Measurements from ENCODE around the gene CETN1.

Gene CETN1

DNA sequence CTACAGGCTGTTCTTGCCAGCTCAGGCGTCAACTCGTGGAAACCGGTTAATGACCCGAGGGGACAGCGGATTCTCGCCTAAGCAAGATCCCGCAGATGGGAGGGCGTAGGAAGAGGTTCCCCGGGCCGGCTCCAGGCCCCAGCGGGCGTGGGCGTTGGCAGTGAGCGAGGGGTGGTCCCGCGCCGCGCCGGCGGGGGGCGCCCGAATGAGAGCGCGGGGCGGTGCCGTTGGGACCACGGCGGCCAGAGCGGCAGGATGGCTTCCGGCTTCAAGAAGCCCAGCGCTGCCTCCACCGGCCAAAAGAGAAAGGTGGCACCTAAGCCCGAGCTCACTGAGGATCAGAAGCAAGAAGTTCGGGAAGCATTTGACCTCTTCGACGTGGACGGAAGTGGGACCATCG is at the start of gene CETN1:
CETN1 (plus strand) TSS at position 227 of the 400 bp plus-strand sequence; CDS start at position 256, 29 bp downstream.
- in situ Hi-C loops (cut with MboI; ENCODE audit: low pct_unique_long_range_greater_than_20kb, low sequenced_read_pairs), result no loop called here
- DNase-seq, result no peak

GRCh38 chr18:532018-532417 is 48.2 kb upstream of the CETN1 start:
- in situ Hi-C loops (cut with MboI; ENCODE audit: low pct_unique_long_range_greater_than_20kb, low sequenced_read_pairs), result no loop called here
- DNase-seq, result no peak

DNA sequence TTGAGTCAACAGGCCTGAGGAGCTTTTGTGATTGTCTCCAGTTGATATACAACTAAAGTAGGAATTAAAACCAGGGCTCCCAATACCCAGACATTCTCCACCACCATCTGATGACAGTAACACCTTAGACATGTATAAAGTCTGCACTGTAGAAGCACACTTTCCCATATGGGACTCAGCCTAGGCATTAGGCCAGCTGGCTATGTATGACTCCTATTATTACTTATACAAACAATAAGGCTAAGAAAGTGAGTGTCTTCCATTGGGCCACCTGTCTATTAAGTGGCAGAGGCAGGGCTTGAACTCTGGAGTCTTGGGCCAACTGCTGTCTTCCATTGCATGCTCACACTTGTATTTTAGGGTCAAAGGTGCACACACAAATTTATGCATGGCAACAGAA is 47.5 kb upstream of the CETN1 start:
- DNase-seq, result no peak
- in situ Hi-C loops (cut with MboI; ENCODE audit: low pct_unique_long_range_greater_than_20kb, low sequenced_read_pairs), result no loop called here

DNA sequence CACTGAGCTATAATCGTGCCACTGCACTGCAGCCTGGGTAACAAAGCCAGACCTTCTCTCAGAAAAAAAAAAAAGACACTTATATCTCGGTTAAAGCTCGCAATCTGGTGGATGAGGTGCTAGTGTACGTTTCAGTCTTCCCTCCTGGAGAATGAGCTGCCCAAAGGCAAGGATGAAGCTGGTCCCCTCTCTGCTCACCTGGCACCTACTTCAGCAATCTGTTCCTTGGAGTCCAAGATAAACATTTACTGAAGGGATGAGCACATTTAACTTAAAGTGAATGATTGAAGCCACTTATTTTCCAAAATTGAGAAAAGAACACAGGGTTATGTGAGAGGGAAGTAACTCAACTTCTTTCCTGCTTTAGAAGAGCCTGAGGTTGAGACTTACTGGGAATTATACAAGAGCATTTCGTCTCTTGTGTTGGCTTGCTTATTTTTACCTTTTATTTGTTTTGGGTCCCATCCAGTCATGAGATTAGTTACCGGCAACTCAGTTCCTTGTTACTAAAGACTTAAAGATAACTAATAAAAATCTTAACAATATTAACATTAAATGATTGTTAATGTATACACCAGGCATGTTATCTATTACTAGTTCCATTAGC is 46.1 kb upstream of the CETN1 start:
- DNase-seq, result no peak
- in situ Hi-C loops (cut with MboI; ENCODE audit: low pct_unique_long_range_greater_than_20kb, low sequenced_read_pairs), result no loop called here

DNA sequence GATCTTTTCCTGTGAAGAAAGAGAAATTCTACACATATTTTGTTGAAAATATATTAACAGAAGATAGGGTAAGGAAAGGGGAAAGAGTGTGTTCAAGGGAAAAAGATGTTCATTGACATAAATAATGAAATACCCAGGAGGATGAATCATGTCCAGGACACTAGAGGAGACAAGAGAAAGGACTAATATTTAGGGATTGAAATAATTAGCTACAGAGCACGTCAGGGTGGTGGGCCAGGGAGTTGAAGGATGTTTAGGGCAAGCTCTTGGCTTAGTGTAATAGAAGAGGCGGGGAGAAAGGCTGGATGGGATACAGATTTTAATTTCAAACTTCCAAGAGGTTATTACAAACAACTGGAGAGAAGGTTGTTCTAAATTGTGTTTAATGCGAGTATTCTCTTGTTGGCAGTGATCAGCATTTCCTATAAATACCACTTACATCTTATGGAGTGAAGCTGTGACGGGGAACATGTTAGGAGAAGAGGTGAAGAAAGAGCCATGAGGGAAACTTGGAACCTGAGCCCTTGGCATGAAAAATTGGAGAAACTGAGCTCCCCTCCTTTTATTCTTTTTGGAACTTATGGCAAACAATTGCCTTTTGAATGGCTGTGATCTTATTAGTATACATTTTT is 36.6 kb upstream of the CETN1 start:
- in situ Hi-C loops (cut with MboI; ENCODE audit: low pct_unique_long_range_greater_than_20kb, low sequenced_read_pairs), result no loop called here
- DNase-seq, result no peak

DNA sequence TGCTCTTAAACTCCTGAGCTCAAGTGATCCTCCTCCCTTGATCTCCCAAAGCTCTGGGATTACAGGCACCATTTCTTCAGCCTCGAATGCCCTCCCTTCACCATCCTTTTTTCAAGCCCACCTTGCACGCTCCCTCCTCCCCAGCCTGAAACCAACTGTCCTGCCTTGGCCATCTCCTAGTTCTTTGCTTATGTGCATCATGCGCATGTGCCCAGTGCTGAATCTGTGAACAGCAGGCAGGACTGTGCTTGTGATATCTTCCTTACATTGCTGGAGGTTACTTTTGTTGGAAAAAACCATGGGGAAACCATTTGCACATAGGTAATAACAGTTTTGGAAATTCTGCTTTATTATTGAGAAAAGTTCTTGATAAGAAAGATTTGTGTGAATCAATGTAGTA is 30.2 kb upstream of the CETN1 start:
- in situ Hi-C loops (cut with MboI; ENCODE audit: low pct_unique_long_range_greater_than_20kb, low sequenced_read_pairs), result no loop called here

DNA sequence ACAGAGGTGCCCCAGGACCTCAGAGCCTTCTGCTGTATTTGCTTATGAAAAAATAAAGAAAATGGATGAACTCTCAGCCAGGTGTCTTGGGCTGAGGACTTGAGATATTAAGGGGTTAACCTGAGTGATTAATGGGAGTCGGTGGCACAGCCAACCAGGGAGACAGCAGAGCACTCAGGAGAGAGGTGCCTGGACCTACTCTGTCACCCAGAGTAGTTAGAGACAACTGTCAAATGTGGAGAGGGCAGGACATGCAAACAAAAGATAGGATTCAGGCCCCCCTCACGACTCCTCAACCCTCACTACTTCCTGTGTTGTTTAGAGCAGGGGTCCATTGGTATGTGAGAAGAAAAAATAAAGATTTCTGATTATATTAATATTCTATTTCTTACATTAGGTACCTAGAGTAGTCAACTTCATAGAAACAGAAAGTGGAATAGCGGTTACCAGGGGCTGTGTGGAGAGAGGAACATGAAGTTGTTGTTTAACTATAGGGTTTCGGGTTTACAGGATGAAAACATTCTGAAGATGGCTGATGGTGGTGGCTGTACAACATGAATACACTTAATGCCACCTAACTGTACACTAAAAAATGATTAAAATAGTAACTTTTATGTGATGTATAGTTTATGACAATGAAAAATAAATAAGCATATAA is 28.6 kb upstream of the CETN1 start:
- in situ Hi-C loops (cut with MboI; ENCODE audit: low pct_unique_long_range_greater_than_20kb, low sequenced_read_pairs), result no loop called here
- no peak for DNase-seq

More for the DNA sequence above, 30.2 kb upstream of the CETN1 start:
- no peak for DNase-seq

- in situ Hi-C loops (cut with MboI; ENCODE audit: low pct_unique_long_range_greater_than_20kb, low sequenced_read_pairs), result no loop called here
These were observed 24.3 kb upstream of the CETN1 start for GRCh38 chr18:555705-556457.

GRCh38 chr18:564708-565561 is 15.2 kb upstream of the CETN1 start:
- no peak for DNase-seq
- in situ Hi-C loops (cut with MboI; ENCODE audit: low pct_unique_long_range_greater_than_20kb, low sequenced_read_pairs), result no loop called here

More at GRCh38 chr18:555705-556457, 24.3 kb upstream of the CETN1 start:
- no peak for DNase-seq

- DNase-seq, result no peak
- in situ Hi-C loops (cut with MboI; ENCODE audit: low pct_unique_long_range_greater_than_20kb, low sequenced_read_pairs), result no loop called here
These were observed 14.6 kb upstream of the CETN1 start for GRCh38 chr18:565562-566061.

GRCh38 chr18:567122-567521 is 13.1 kb upstream of the CETN1 start:
- in situ Hi-C loops (cut with MboI; ENCODE audit: low pct_unique_long_range_greater_than_20kb, low sequenced_read_pairs), result no loop called here
- DNase-seq, result no peak

- no peak for DNase-seq
- in situ Hi-C loops (cut with MboI; ENCODE audit: low pct_unique_long_range_greater_than_20kb, low sequenced_read_pairs), result no loop called here
These were observed 11.4 kb upstream of the CETN1 start for GRCh38 chr18:568731-569130.

DNA sequence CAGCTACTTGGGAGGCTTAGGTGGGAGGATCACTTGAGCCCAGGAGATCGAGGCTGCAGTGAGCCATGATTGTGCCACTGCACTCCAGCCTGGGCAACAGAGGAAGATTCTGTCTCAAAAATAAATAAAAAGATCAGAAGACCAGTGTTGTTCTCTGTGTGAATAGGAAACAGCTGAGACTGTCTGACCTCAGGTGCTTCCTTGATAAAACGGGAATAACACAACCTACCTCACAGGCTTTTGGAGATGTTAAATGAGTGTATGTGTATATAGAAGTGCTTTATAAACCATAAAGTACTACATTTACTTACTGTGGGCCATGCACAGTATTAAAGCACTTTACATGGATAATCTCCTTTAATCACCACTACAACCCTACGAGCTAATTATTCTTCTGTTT is 9.9 kb upstream of the CETN1 start:
- no peak for DNase-seq
- in situ Hi-C loops (cut with MboI; ENCODE audit: low pct_unique_long_range_greater_than_20kb, low sequenced_read_pairs), result no loop called here

DNA sequence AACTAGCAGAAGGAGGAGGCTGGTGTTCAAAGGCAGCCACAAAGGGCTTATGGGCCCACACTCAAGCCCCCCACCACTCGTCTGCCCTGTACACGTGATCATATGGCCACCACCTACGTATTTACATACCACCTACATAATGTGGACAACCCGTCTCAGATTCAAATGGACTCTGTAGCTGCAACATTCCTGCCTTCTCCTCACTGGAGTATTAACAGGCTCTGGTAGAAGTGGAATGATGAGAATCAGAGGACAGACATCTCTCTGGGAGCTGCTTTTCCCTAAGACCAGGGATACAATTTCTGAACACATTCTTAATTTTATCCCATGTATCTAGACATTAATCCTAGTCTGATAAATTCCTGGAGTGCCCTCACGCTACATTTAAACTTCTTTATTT is 9.5 kb upstream of the CETN1 start:
- DNase-seq, result no peak
- in situ Hi-C loops (cut with MboI; ENCODE audit: low pct_unique_long_range_greater_than_20kb, low sequenced_read_pairs), result no loop called here

- DNase-seq, result no peak
- in situ Hi-C loops (cut with MboI; ENCODE audit: low pct_unique_long_range_greater_than_20kb, low sequenced_read_pairs), result no loop called here
These were observed 7.9 kb upstream of the CETN1 start for GRCh38 chr18:572091-572830.

DNA sequence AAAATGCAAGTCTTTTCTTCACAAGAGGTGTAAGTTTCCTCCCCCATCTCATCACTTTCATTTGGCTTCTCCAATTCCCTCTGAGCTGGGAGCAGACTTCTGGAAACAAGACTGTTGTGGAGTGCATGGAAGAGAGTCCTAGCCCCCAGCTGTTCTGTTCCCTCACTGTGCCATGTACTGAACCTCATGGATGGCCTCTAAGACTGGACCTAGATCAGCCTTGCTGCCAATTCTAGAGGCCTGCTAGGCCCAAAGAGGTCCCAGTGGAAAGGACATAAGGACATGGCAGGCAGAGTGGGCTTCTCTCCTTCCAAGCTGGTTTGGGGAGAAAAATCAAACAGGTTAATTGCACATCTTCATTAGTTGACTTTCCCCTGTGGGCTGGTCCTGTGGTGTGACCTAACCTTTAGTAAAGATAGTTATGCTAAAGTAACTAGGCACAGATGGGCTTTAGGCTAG is 7.3 kb upstream of the CETN1 start:
- in situ Hi-C loops (cut with MboI; ENCODE audit: low pct_unique_long_range_greater_than_20kb, low sequenced_read_pairs), result no loop called here
- no peak for DNase-seq

GRCh38 chr18:573385-573784 is 6.8 kb upstream of the CETN1 start:
- DNase-seq, result no peak
- in situ Hi-C loops (cut with MboI; ENCODE audit: low pct_unique_long_range_greater_than_20kb, low sequenced_read_pairs), result no loop called here

- no peak for DNase-seq
- in situ Hi-C loops (cut with MboI; ENCODE audit: low pct_unique_long_range_greater_than_20kb, low sequenced_read_pairs), result no loop called here
These were observed 5.9 kb upstream of the CETN1 start for GRCh38 chr18:574149-574860.
